ENCODE results near the gene CCDC201.

The CCDC201 gene

DNA sequence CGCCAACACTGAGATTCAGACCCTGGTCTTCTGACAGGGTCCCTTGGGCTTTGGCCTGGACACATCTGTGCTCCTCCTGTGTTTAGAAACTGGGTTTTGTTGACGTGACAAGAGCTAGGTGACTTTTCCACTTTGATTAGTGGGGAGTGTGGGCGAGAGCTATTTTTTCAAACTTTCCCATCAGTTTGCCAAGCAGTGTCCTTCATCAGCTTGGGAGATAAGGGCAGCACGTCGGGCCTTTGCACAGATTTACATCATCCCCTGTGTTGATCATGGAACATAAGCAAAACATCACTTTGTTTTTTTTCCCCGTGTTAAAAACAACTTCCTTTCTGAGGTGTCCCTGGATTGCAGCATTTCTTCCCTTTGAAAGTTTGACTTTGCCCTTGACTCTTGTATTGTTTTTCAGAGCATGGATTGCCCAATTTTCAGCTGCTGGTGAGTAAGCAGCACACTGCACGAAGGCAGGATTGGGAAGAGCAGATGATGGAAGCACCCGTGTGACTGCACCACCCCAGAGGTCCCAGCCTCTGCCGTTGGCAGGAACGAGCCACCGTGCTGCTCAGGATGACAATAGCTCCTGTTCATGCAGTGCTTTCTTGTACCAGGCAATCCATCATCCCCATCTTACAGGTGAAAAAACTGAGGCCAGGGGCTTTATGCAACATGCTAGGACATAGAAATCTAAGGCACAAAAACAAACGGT lies 9.0 kb upstream of the CCDC201 start:
- Histone ChIP-seq H3K9me3 (ENCODE audit: insufficient read depth, low read length) (no peaks in the 10 kb centered on the region), H3K36me3 (ENCODE audit: low read length) (no peaks in the 10 kb centered on the region), H3K79me2 (ENCODE audit: insufficient read depth, low read length) (no peaks in the 10 kb centered on the region), H3F3A (ENCODE audit: insufficient read depth) (no peaks in the 10 kb centered on the region), H3K27me3 (ENCODE audit: low read length) (no peaks in the 10 kb centered on the region), H3K9me2 (replicated peaks; ENCODE audit: insufficient read depth, low read length) (no peaks in the 10 kb centered on the region), H3K27ac (ENCODE audit: low read depth, low read length) (no peak overlapping the region), H2AFZ (ENCODE audit: low read depth, low read length, severe bottlenecking) (no peak overlapping the region), H4K20me1 (ENCODE audit: low read depth, low read length) (no peaks in the 10 kb centered on the region), H3K4me2 (ENCODE audit: low read depth, low read length, poor library complexity, severe bottlenecking) (no peak overlapping the region), H3K4me3 (ENCODE audit: insufficient read depth, low read length, poor library complexity, severe bottlenecking) (no peak overlapping the region), H3K9ac (ENCODE audit: low read length) (no peak overlapping the region)
- TF ChIP-seq EZH2phosphoT487 (conservative IDR thresholded peaks at IDR 0.05; ENCODE audit: low read length): no peak

DNA sequence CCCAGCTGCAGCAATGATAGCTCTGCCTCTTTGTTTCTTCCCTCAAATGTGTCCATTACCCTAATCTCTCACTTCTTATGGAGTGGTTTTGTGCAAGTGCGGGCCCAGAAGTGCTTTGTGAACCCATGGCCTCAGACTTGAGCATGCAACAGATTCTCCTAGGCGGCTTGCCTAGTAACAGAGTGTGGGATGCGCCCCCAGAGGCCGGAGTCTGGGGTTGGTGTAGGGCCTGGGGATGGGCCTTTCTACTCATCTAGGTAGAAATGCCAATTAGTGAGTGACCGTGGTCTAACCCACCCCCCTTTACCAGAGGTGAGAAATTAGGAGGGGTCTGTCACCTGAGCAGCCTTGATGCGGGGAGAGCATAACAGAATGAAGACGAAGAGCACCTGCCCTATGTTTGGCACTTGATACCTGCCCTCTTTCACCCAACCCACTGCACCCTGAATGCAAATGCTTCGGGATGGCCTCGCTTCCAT lies 8.4 kb upstream of the CCDC201 start:
- no peaks in the 10 kb centered on the region for H3K9me3 ChIP-seq (ENCODE audit: insufficient read depth, low read length)
- TF ChIP-seq, protein P1, sequence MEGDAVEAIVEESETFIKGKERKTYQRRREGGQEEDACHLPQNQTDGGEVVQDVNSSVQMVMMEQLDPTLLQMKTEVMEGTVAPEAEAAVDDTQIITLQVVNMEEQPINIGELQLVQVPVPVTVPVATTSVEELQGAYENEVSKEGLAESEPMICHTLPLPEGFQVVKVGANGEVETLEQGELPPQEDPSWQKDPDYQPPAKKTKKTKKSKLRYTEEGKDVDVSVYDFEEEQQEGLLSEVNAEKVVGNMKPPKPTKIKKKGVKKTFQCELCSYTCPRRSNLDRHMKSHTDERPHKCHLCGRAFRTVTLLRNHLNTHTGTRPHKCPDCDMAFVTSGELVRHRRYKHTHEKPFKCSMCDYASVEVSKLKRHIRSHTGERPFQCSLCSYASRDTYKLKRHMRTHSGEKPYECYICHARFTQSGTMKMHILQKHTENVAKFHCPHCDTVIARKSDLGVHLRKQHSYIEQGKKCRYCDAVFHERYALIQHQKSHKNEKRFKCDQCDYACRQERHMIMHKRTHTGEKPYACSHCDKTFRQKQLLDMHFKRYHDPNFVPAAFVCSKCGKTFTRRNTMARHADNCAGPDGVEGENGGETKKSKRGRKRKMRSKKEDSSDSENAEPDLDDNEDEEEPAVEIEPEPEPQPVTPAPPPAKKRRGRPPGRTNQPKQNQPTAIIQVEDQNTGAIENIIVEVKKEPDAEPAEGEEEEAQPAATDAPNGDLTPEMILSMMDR (IDR thresholded peaks at IDR 0.05; ENCODE audit: insufficient read depth, low read length, poor library complexity, severe bottlenecking): no peak
- TF ChIP-seq EZH2phosphoT487 (conservative IDR thresholded peaks at IDR 0.05; ENCODE audit: low read length): no peak
- no peak overlapping the region for H3K9ac ChIP-seq (ENCODE audit: low read length)
- no peaks in the 10 kb centered on the region for H3K9me2 ChIP-seq (replicated peaks; ENCODE audit: insufficient read depth, low read length)
- H3K4me2 ChIP-seq (ENCODE audit: low read depth, low read length, poor library complexity, severe bottlenecking): no peak overlapping the region
- no peaks in the 10 kb centered on the region for H3K79me2 ChIP-seq (ENCODE audit: insufficient read depth, low read length)
- no peaks in the 10 kb centered on the region for H4K20me1 ChIP-seq (ENCODE audit: low read depth, low read length)
- H3F3A ChIP-seq (ENCODE audit: insufficient read depth): no peaks in the 10 kb centered on the region
- no peak overlapping the region for H3K4me3 ChIP-seq (ENCODE audit: insufficient read depth, low read length, poor library complexity, severe bottlenecking)
- H3K27me3 ChIP-seq (ENCODE audit: low read length): no peaks in the 10 kb centered on the region
- no peak overlapping the region for H2AFZ ChIP-seq (ENCODE audit: low read depth, low read length, severe bottlenecking)
- no peak overlapping the region for H3K27ac ChIP-seq (ENCODE audit: low read depth, low read length)
- no peaks in the 10 kb centered on the region for H3K36me3 ChIP-seq (ENCODE audit: low read length)

DNA sequence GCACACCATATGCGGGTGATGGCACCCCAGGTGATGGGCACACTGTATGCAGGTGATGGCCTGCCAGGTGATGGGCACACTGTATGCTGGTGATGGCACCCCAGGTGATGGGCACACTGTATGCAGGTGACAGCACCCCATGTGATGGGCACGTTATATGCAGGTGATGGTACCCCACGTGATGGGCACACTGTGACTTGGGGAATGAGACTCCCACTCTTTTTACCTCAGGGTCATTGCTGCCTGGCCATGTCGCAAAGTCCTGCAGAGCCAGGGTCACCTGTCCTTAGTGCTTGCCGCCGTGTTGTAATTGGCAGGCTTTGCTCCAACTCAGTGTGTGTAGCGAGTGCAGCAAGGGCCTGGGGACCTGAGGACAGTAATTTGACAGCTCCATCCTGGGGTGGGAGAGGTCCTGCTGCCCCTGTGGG lies 7.6 kb upstream of the CCDC201 start:
- H3K9ac ChIP-seq (ENCODE audit: low read length): no peak overlapping the region
- H3K27ac ChIP-seq (ENCODE audit: low read depth, low read length): no peak overlapping the region
- H3K79me2 ChIP-seq (ENCODE audit: insufficient read depth, low read length): no peaks in the 10 kb centered on the region

More for the DNA sequence above, 7.6 kb upstream of the CCDC201 start:
- H3K4me2 ChIP-seq (ENCODE audit: low read depth, low read length, poor library complexity, severe bottlenecking): no peak overlapping the region
- no peak overlapping the region for H3K4me3 ChIP-seq (ENCODE audit: insufficient read depth, low read length, poor library complexity, severe bottlenecking)
- no peak overlapping the region for H2AFZ ChIP-seq (ENCODE audit: low read depth, low read length, severe bottlenecking)
- no peaks in the 10 kb centered on the region for H4K20me1 ChIP-seq (ENCODE audit: low read depth, low read length)
- H3K27me3 ChIP-seq (ENCODE audit: low read length): no peaks in the 10 kb centered on the region
- no peaks in the 10 kb centered on the region for H3K9me3 ChIP-seq (ENCODE audit: insufficient read depth, low read length)
- no peaks in the 10 kb centered on the region for H3K9me2 ChIP-seq (replicated peaks; ENCODE audit: insufficient read depth, low read length)
- no peak for TF ChIP-seq EZH2phosphoT487 (conservative IDR thresholded peaks at IDR 0.05; ENCODE audit: low read length)
- TF ChIP-seq, protein P1 (IDR thresholded peaks at IDR 0.05; ENCODE audit: insufficient read depth, low read length, poor library complexity, severe bottlenecking): no peak
- H3F3A ChIP-seq (ENCODE audit: insufficient read depth): no peaks in the 10 kb centered on the region
- no peaks in the 10 kb centered on the region for H3K36me3 ChIP-seq (ENCODE audit: low read length)
